GM21717 (cell line): ENCODE results near the gene ZNF211.

Source experiments
- ATAC-seq: cut with Tn5 transposase; IDR thresholded peaks from one replicate; pipeline ENCODE4 v1.9.1; 2021; ENCODE audit warnings: mild to moderate bottlenecking, moderate library complexity; ENCODE audit not compliant: unreplicated experiment

Gene ZNF211

GRCh38 chr19:57655443-57655842, 22.5 kb downstream of the ZNF211 start:
- no peak for ATAC-seq

- ATAC-seq = no peak
These were observed 23.4 kb downstream of the ZNF211 start for GRCh38 chr19:57656346-57656745.

GRCh38 chr19:57664269-57665127, 31.5 kb downstream of the ZNF211 start:
- ATAC-seq = no peak

GRCh38 chr19:57665261-57665806, 32.4 kb downstream of the ZNF211 start:
- no peak for ATAC-seq

GRCh38 chr19:57667228-57667627, 34.3 kb downstream of the ZNF211 start:
- ATAC-seq = no peak

- ATAC-seq = no peak
These were observed 35.7 kb downstream of the ZNF211 start, which contains the start of gene ZSCAN4 for GRCh38 chr19:57668635-57669034. TSS of gene ZSCAN4 (plus strand) at chr19:57668935. CDS start at chr19:57676146, 7,211 bp downstream.

GRCh38 chr19:57671124-57671895, 38.3 kb downstream of the ZNF211 start:
- no peak for ATAC-seq

GRCh38 chr19:57672466-57672865, 39.5 kb downstream of the ZNF211 start:
- no peak for ATAC-seq

GRCh38 chr19:57675881-57676280, 42.9 kb downstream of the ZNF211 start:
- no peak for ATAC-seq

GRCh38 chr19:57682226-57682766, 49.3 kb downstream of the ZNF211 start:
- peak; percentile 15 for ATAC-seq

- ATAC-seq = no peak
These were observed 53.8 kb downstream of the ZNF211 start for GRCh38 chr19:57686727-57687126.

GRCh38 chr19:57687363-57688010, 54.5 kb downstream of the ZNF211 start:
- no peak for ATAC-seq

GRCh38 chr19:57688011-57688763, 55.2 kb downstream of the ZNF211 start:
- no peak for ATAC-seq

GRCh38 chr19:57689750-57690149, 56.8 kb downstream of the ZNF211 start:
- ATAC-seq = no peak
